GM12878 (cell line): Measurements from ENCODE around the gene SLC35A2. TPM values are rescaled to one million over a fixed set of nuclear protein-coding genes. Genes with fewer than 3 reads are reported as not detected.
A peak's percentile ranks its signal among the peaks of the same experiment; 100 is the strongest.

ENCODE experiments used
- BACH1 ChIP-seq: fragments of 450-650 bp; IDR thresholded peaks from 2 replicates; pipeline ENCODE4 v1.6.1; 2017; ENCODE audit warnings: mild to moderate bottlenecking, borderline replicate concordance
- GATAD2B ChIP-seq: fragments of 450-650 bp; conservative IDR thresholded peaks from 2 replicates; pipeline ENCODE4 v1.6.1; 2017; ENCODE audit warnings: low read depth, mild to moderate bottlenecking, moderate library complexity
- JUND ChIP-seq: IDR thresholded peaks from 2 replicates; pipeline ENCODE4 v1.6.1; 2012; ENCODE audit warnings: low read depth, mild to moderate bottlenecking, low read length, improper control_type of control experiment, moderate library complexity
- LARP7 ChIP-seq: fragments of 450-650 bp; IDR thresholded peaks from 2 replicates; pipeline ENCODE4 v1.6.1; 2017; ENCODE audit warnings: mild to moderate bottlenecking
- MYC ChIP-seq: IDR thresholded peaks from 2 replicates; pipeline ENCODE4 v1.6.1; 2011; ENCODE audit warnings: mild to moderate bottlenecking, low read length, moderate library complexity, inconsistent platforms; ENCODE audit not compliant: insufficient read depth, insufficient replicate concordance, insufficient read length, severe bottlenecking
- NFIC ChIP-seq: IDR thresholded peaks from 2 replicates; pipeline ENCODE4 v1.6.1; 2012; ENCODE audit warnings: low read depth, mild to moderate bottlenecking, inconsistent platforms, low read length, moderate library complexity
- NKRF ChIP-seq: fragments of 450-650 bp; conservative IDR thresholded peaks from 2 replicates; pipeline ENCODE4 v1.6.1; 2017; ENCODE audit warnings: mild to moderate bottlenecking, moderate library complexity
- RUNX3 ChIP-seq: IDR thresholded peaks from 2 replicates; pipeline ENCODE4 v1.6.1; 2012; ENCODE audit warnings: low read length, inconsistent platforms
- TBL1XR1 ChIP-seq: IDR thresholded peaks from 2 replicates; pipeline ENCODE4 v1.6.1; 2012; ENCODE audit warnings: low read depth, low read length, improper control_type of control experiment
- ZBTB11 ChIP-seq: fragments of 450-650 bp; formaldehyde crosslinking; IDR thresholded peaks from 2 replicates; pipeline ENCODE4 v1.5.0; 2022; ENCODE audit warnings: mild to moderate bottlenecking, missing genetic modification characterization
- ZNF24 ChIP-seq: fragments of 450-650 bp; IDR thresholded peaks from 2 replicates; pipeline ENCODE4 v1.6.1; 2017; ENCODE audit warnings: antibody characterized with exemption, mild to moderate bottlenecking
- ZNF592 ChIP-seq: fragments of 450-650 bp; IDR thresholded peaks from 2 replicates; pipeline ENCODE4 v1.6.1; 2017; ENCODE audit warnings: mild to moderate bottlenecking, moderate library complexity
- polyA plus RNA-seq, 11 experiments: library from polyadenylated mRNA; depleted of rRNA in 4 of 11; unstranded in 6 of 11; stranded (reverse) in 5 of 11; fragments of >200 nt; fragmentation: Nextera tagmentation in 4 of 11; fragmentation: Illumina TruSeq in 1 of 11; extraction: Ambion mirVana in 4 of 11; extraction: Trizol in 1 of 11; gene quantifications; 1 replicate in 1 of 11; 2 replicates in 10 of 11; pipeline versions ENCODE4 v1.2.1 to v1.2.3, GENCODE V29; 2011 to 2016; ENCODE audit warnings: inconsistent platforms in 2 of 11, missing spikeins in 2 of 11, low read depth in 1 of 11
- total RNA-seq, 4 experiments: library from RNA; depleted of rRNA in 3 of 4; stranded (reverse); fragments of >200 nt in 3 of 4; fragmentation: Illumina TruSeq in 1 of 4; extraction: Trizol in 1 of 4; gene quantifications; 2 replicates each; pipeline versions ENCODE4 v1.2.1 to v1.2.3, GENCODE V29; 2013 to 2021
- TF ChIP-seq, protein P1 (sequence below): fragments of 450-650 bp; IDR thresholded peaks from 2 replicates; pipeline ENCODE4 v1.6.1; 2017; ENCODE audit warnings: mild to moderate bottlenecking
- TF ChIP-seq, protein P2 (sequence below): fragments of 450-650 bp; formaldehyde crosslinking; IDR thresholded peaks from 2 replicates; pipeline ENCODE4 v1.4.0; 2022; ENCODE audit warnings: mild to moderate bottlenecking, moderate library complexity

SLC35A2 gene
- total and polyA plus RNA-seq, 10 of the 15 experiments (the other 5 are each of a cell fraction or from before 2014, with no cell fraction given): 2.1 to 27.4 (median 14.9) TPM

DNA sequence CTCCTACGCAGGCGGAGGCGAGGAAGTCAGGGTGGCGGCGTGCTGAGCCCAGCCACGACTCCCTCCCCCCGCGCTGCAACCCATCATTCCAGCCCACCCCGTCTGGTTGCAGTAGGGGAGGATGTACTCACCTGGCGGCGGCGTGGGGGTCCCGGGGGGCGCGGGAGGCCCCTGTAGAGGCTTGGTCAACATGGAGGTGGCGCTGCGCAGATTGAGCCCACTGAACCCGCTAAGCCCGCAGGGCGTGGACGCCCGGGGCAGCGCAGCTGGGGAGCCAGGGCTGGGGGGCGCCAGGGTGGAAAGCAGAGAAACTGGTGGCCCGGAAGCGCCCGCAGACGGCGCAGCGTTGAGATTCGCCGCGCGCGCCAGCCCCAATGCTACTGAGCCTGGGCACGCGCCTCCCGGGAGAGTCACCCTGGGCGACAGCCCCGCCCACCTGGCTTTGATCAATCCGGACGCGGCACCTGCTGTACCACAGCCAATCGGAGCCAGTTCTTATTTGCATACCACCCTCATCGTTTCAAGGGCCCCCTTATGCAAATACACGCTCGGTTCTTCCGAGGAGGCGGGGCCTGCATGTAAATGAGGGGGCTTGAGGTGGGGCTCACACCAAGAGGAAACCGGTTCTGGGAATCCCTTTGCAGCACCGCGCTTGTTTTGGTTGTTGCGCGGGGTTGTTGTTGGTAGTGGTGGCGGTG lies 7.3 kb upstream of the SLC35A2 start, which contains the start of gene PIM2 (continued):
- TF ChIP-seq, protein P1, sequence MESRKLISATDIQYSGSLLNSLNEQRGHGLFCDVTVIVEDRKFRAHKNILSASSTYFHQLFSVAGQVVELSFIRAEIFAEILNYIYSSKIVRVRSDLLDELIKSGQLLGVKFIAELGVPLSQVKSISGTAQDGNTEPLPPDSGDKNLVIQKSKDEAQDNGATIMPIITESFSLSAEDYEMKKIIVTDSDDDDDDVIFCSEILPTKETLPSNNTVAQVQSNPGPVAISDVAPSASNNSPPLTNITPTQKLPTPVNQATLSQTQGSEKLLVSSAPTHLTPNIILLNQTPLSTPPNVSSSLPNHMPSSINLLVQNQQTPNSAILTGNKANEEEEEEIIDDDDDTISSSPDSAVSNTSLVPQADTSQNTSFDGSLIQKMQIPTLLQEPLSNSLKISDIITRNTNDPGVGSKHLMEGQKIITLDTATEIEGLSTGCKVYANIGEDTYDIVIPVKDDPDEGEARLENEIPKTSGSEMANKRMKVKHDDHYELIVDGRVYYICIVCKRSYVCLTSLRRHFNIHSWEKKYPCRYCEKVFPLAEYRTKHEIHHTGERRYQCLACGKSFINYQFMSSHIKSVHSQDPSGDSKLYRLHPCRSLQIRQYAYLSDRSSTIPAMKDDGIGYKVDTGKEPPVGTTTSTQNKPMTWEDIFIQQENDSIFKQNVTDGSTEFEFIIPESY: no peak
- no peak for TF ChIP-seq GATAD2B
- TF ChIP-seq ZNF592: no peak
- peak; percentile 88 for TF ChIP-seq LARP7
- TF ChIP-seq RUNX3: no peak; the same call in 1 of the 2 replicates
- TF ChIP-seq TBL1XR1: no peak
- no peak for TF ChIP-seq MYC
- no peak for TF ChIP-seq ZBTB11 (CRISPR knock-in tag)
- peak; percentile 77; the same call in 1 of the 2 replicates for TF ChIP-seq BACH1
- no peak for TF ChIP-seq NFIC
- no peak for TF ChIP-seq ZNF24
- no peak for TF ChIP-seq JUND
- TF ChIP-seq, protein P2, sequence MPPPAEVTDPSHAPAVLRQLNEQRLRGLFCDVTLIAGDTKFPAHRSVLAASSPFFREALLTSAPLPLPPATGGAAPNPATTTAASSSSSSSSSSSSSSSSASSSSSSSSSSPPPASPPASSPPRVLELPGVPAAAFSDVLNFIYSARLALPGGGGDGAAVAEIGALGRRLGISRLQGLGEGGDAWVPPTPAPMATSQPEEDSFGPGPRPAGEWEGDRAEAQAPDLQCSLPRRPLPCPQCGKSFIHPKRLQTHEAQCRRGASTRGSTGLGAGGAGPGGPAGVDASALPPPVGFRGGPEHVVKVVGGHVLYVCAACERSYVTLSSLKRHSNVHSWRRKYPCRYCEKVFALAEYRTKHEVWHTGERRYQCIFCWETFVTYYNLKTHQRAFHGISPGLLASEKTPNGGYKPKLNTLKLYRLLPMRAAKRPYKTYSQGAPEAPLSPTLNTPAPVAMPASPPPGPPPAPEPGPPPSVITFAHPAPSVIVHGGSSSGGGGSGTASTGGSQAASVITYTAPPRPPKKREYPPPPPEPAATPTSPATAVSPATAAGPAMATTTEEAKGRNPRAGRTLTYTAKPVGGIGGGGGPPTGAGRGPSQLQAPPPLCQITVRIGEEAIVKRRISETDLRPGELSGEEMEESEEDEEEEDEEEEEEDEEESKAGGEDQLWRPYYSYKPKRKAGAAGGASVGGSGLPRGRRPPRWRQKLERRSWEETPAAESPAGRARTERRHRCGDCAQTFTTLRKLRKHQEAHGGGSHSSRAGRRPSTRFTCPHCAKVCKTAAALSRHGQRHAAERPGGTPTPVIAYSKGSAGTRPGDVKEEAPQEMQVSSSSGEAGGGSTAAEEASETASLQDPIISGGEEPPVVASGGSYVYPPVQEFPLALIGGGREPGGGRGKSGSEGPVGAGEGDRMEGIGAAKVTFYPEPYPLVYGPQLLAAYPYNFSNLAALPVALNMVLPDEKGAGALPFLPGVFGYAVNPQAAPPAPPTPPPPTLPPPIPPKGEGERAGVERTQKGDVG (CRISPR knock-in tag): no peak
- peak; percentile 55; the same call in 1 of the 2 replicates for TF ChIP-seq NKRF
